Heart left ventricle (tissue), 13 donors: ENCODE results near the gene RASSF5.

Experiments used
- POLR2A ChIP-seq, 2 donors: fragments of 450-650 bp; IDR thresholded peaks; one replicate each; pipeline ENCODE4 v1.6.1; 2017; ENCODE audit warnings: antibody characterized with exemption in 2 of 2, mild to moderate bottlenecking in 2 of 2, moderate library complexity in 2 of 2
- TF ChIP-seq, protein P1 (sequence below), 12 donors: fragments of 200-600 bp; sonication (generic) in 4 of 12; IDR thresholded peaks; one replicate each; pipeline versions ENCODE4 v1.5.0 to v1.8.0; 2018 to 2022; ENCODE audit warnings: antibody characterized with exemption in 12 of 12, mild to moderate bottlenecking in 5 of 12
- donor health status: ischemic (EF 13 %, LVEDD 7.1; RV severe dilation, severe dysfunction).
- donor health status: DM: no; HTN: yes; CAD: no.
- donor health status: DM: no; HTN: no; CAD: no.
- donor health status: ischemic (EF 25% LVEDD 6.9; RV normal size, moderate dysfunction).
- donor health status: ischemic (EF 25% LVEDD 5.7; RV mildly dilated, moderate dysfunction).
- donor health status: ischemic (EF 35%, LVEDD 5.7; RV mildly dilated, moderate dysfunction).
- donor health status: nonischemic (EF 11% LVEDD 7.7; RV severe dilation, severe dysfunction).
- donor health status: DM: yes; HTN: yes; CAD: no.
- donor health status: PGD.
- donor health status: ischemic (EF 29% LVEDD 5.4; RV normal size, mild dysfunction).
- donor health status: nonischemic (EF 23%, LVEDD 6.1; RV moderate dilation, normal function).

- TF ChIP-seq, protein P1, sequence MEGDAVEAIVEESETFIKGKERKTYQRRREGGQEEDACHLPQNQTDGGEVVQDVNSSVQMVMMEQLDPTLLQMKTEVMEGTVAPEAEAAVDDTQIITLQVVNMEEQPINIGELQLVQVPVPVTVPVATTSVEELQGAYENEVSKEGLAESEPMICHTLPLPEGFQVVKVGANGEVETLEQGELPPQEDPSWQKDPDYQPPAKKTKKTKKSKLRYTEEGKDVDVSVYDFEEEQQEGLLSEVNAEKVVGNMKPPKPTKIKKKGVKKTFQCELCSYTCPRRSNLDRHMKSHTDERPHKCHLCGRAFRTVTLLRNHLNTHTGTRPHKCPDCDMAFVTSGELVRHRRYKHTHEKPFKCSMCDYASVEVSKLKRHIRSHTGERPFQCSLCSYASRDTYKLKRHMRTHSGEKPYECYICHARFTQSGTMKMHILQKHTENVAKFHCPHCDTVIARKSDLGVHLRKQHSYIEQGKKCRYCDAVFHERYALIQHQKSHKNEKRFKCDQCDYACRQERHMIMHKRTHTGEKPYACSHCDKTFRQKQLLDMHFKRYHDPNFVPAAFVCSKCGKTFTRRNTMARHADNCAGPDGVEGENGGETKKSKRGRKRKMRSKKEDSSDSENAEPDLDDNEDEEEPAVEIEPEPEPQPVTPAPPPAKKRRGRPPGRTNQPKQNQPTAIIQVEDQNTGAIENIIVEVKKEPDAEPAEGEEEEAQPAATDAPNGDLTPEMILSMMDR (IDR thresholded peaks at IDR 0.05): no peak
- no peak for TF ChIP-seq POLR2A (IDR thresholded peaks at IDR 0.05)
Measured at GRCh38 chr1:206578068-206578977, 71.0 kb downstream of the RASSF5 start.
